AG09309 (cell line): ENCODE measurements around the gene MYL6B.
"Not testable (repeated sequence)": the region's sequence is repeated elsewhere in the genome, so short reads cannot be mapped to it uniquely, and the experiment has no call there.

Experiments
- DNase-seq: peaks from one replicate; pipeline ENCODE4 v3.0.0-alpha.2; 2010; ENCODE audit warnings: low read depth
- H3K4me3 ChIP-seq: 2 replicates; pipeline ENCODE4 v1.5.1; 2011; ENCODE audit warnings: mild to moderate bottlenecking, low read depth, low read length, moderate library complexity; ENCODE audit not compliant: control insufficient read depth
- TF ChIP-seq, protein P1 (sequence below): IDR thresholded peaks from 2 replicates; pipeline ENCODE4 v1.5.1; 2011; ENCODE audit warnings: mild to moderate bottlenecking, low read depth, low read length, inconsistent platforms; ENCODE audit not compliant: insufficient read depth, control insufficient read depth; ENCODE audit errors: missing control alignments

Gene MYL6B

DNA sequence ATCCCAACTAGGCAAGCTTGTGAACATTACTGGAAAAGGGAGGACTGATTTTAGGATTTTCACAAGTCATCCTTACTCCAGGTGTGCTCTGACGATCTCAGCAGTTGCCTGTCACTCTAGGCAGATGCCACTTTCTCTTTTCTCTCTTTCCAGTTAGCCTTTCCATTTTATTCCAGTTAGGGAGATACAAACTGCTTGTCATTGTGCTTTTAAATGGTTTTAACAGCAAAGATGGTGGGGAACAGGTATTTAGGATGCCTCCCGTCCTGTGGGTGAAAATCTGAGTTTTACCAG is 46.8 kb upstream of the MYL6B start:
- TF ChIP-seq, protein P1, sequence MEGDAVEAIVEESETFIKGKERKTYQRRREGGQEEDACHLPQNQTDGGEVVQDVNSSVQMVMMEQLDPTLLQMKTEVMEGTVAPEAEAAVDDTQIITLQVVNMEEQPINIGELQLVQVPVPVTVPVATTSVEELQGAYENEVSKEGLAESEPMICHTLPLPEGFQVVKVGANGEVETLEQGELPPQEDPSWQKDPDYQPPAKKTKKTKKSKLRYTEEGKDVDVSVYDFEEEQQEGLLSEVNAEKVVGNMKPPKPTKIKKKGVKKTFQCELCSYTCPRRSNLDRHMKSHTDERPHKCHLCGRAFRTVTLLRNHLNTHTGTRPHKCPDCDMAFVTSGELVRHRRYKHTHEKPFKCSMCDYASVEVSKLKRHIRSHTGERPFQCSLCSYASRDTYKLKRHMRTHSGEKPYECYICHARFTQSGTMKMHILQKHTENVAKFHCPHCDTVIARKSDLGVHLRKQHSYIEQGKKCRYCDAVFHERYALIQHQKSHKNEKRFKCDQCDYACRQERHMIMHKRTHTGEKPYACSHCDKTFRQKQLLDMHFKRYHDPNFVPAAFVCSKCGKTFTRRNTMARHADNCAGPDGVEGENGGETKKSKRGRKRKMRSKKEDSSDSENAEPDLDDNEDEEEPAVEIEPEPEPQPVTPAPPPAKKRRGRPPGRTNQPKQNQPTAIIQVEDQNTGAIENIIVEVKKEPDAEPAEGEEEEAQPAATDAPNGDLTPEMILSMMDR = no peak
- DNase-seq = no peak
- peak overlapping the region; percentile 95 for H3K4me3 ChIP-seq

DNA sequence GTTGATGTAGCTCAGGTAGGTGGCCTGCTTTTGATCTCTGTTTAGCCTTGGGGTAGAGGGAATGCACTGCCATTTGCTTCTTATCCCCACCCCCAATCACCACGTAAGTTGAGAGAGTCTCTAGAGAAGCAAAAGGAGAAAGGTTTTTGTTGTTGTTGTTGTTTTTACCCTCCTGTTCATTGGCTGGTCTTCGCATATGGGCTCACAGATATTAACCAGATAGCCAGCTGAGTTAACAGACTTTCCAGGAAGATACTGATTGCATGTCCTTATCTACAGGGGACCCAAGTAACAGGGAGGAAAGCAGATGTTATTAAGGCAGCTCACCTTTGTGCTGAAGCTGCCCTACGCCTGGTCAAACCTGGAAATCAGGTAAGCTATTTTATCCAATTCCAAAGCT is 45.1 kb upstream of the MYL6B start:
- TF ChIP-seq, protein P1 = no peak
- no peak for DNase-seq

GRCh38 chr12:56110571-56110970 is 41.8 kb upstream of the MYL6B start:
- no peak for DNase-seq
- TF ChIP-seq, protein P1 = no peak

More for the DNA sequence above, 45.1 kb upstream of the MYL6B start:
- no peak overlapping the region for H3K4me3 ChIP-seq

DNA sequence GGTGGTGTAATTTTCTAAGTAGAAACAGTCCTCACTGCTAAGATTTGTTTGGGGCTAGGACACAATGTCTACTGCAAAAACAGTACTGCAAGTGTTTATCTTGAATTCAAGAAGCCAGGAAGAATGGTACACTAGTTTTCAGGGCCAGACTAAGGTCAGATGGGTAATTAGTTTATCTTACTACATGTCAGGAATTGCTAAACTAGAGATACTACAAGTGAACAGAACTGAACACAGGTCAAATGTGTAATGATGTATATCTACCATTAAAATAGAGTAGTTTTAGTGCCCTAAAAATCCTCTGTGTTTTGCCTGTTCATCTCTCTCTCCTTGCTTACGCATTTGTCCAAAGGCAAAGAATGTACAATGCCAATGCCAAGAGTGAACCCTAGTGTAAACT is 38.3 kb upstream of the MYL6B start:
- H3K4me3 ChIP-seq = no peak overlapping the region
- no peak for DNase-seq
- TF ChIP-seq, protein P1 = no peak

More at GRCh38 chr12:56110571-56110970, 41.8 kb upstream of the MYL6B start:
- no peak overlapping the region for H3K4me3 ChIP-seq

DNA sequence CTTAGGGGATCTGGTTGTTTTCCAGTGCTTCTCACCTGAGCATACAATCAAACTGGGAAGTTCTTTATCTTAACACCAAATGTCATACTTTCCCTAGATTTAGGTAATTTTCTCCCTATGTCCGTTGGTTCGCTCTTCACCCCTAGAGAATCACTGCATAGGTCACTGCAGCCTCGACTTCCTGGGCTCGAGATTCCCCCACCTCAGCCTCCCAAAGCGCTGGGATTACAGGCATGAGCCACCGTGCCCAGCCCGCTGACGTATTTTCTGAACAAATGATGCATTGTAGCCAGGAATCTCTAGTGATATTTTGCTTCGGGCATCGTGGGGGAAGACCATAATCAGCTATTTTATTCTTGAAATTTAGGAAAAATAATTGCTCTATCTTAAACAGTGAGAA is 37.1 kb upstream of the MYL6B start:
- peak overlapping the region; percentile 80; the same call in 1 of the 2 replicates for H3K4me3 ChIP-seq
- DNase-seq = no peak
- TF ChIP-seq, protein P1 = no peak

DNA sequence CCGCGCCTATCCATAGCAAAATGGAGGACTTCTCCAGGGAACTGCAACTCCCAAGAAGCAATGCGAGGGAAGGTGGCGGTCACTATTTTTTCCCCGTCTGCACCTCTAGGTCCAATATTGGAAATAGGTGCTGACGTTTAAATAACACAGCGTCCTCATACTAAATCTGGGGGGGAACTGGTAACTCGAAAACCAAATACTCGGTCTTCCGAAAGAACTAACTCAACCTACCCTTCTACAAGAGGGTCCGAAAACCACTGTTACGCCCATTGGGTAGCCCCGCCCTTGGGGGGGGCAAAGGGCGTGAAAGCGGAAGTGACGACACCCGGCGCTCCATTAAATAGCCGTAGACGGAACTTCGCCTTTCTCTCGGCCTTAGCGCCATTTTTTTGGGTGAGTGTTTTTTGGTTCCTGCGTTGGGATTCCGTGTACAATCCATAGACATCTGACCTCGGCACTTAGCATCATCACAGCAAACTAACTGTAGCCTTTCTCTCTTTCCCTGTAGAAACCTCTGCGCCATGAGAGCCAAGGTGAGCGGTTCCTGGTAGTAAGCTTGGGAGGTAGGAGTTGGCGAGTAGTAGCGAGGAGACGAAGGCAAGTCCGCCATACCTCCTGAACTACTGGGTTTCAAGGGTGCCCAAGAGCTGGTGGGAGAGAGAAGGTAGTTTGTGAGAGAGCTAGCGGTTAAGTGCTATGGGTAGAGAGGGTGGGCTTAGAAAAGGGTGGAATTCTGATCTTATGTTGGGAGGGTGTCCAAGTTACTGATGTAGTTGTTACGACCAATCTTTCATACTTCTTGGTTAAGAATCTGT is 35.9 kb upstream of the MYL6B start, which contains the start of gene RPL41:
Gene RPL41, plus strand, starts transcription at position 367 of the 815 bp plus-strand sequence.
- H3K4me3 ChIP-seq = peak within 1 kb of the TSS; percentile 80
- TF ChIP-seq, protein P1 = no peak
- peak; percentile 52 for DNase-seq

GRCh38 chr12:56117082-56117706 is 35.2 kb upstream of the MYL6B start:
- peak overlapping the region; percentile 80 for H3K4me3 ChIP-seq
- not testable (repeated sequence) for DNase-seq
